Activated CD8-positive, alpha-beta memory T cell treated with anti-CD3 and anti-CD28 coated beads for 48 hours (primary cell): ENCODE data around the gene SCAMP5.

Source experiments
- DNase-seq, 3 experiments: peaks; one replicate each; pipeline ENCODE4 v3.0.0-alpha.2; 2020; ENCODE audit warnings: low read depth in 2 of 3, low spot score in 2 of 3

SCAMP5 gene

GRCh38 chr15:74976159-74976558 is 19.2 kb upstream of the SCAMP5 start:
- no peak for DNase-seq

- DNase-seq: no peak
Observed at GRCh38 chr15:74977599-74977998, 17.8 kb upstream of the SCAMP5 start.

- DNase-seq: no peak
Observed at GRCh38 chr15:74978077-74978476, 17.3 kb upstream of the SCAMP5 start.

- no peak for DNase-seq
Observed at GRCh38 chr15:74978503-74978902, 16.9 kb upstream of the SCAMP5 start.

GRCh38 chr15:74982183-74982582 is 13.2 kb upstream of the SCAMP5 start:
- no peak for DNase-seq

- DNase-seq: peak in 2 of 3 experiments; percentile 37 to 41
Observed at GRCh38 chr15:74983725-74984231, 11.6 kb upstream of the SCAMP5 start.

GRCh38 chr15:74988007-74988800 is 7.2 kb upstream of the SCAMP5 start:
- peak in 1 of 3 experiments; percentile 20 for DNase-seq

GRCh38 chr15:74989527-74989926 is 5.8 kb upstream of the SCAMP5 start:
- no peak for DNase-seq

- no peak for DNase-seq
Observed at GRCh38 chr15:74992619-74993018, 2.7 kb upstream of the SCAMP5 start.

- no peak for DNase-seq
Observed at GRCh38 chr15:74994236-74994635, 1.1 kb upstream of the SCAMP5 start.

- DNase-seq: no peak
Observed at GRCh38 chr15:74994685-74995084, 678 bp upstream of the SCAMP5 start.

- DNase-seq: no peak
Observed at GRCh38 chr15:74995779-74996765, 709 bp downstream of the SCAMP5 start.

- no peak for DNase-seq
Observed at GRCh38 chr15:74997141-74997540, 1.8 kb downstream of the SCAMP5 start.

- DNase-seq: no peak
Observed at GRCh38 chr15:74997543-74997942, 2.2 kb downstream of the SCAMP5 start.

- DNase-seq: no peak
Observed at GRCh38 chr15:75001310-75001709, 5.9 kb downstream of the SCAMP5 start.

GRCh38 chr15:75002398-75002797 is 7.0 kb downstream of the SCAMP5 start:
- DNase-seq: no peak

GRCh38 chr15:75007216-75007615 is 11.9 kb downstream of the SCAMP5 start:
- DNase-seq: no peak

GRCh38 chr15:75008221-75008625 is 12.9 kb downstream of the SCAMP5 start:
- DNase-seq: no peak

- DNase-seq: no peak
Observed at GRCh38 chr15:75008629-75009326, 13.4 kb downstream of the SCAMP5 start.

GRCh38 chr15:75016431-75016830 is 21.1 kb downstream of the SCAMP5 start:
- no peak for DNase-seq

- no peak for DNase-seq
Observed at GRCh38 chr15:75019916-75020315, 24.6 kb downstream of the SCAMP5 start.
